Breast epithelium (tissue), 3 donors: Measurements from ENCODE around the gene TVP23C.

ENCODE experiments used
- POLR2A ChIP-seq: fragments of 450-650 bp; IDR thresholded peaks from one replicate; pipeline ENCODE4 v1.6.1; 2016; ENCODE audit warnings: antibody characterized with exemption, mild to moderate bottlenecking, moderate library complexity
- POLR2AphosphoS5 ChIP-seq, 3 donors: sonication (generic); formaldehyde crosslinking; IDR thresholded peaks; one replicate each; pipeline ENCODE4 v1.6.1; 2017; ENCODE audit warnings: antibody characterized with exemption in 3 of 3

GRCh38 chr17:15492791-15493692 lies 70.2 kb downstream of the TVP23C start:
- no peak for TF ChIP-seq POLR2AphosphoS5 (IDR thresholded peaks at IDR 0.05)
- no peak for TF ChIP-seq POLR2A
